Measurements from ENCODE around the gene RNF169. TPM values are rescaled to one million over a fixed set of nuclear protein-coding genes. Genes with fewer than 3 reads are reported as not detected.
"Not testable (repeated sequence)": the region's sequence is repeated elsewhere in the genome, so short reads cannot be mapped to it uniquely, and the experiment has no call there.

Gene RNF169
- total and polyA plus RNA-seq, 8 donors: 19.4 to 23.6 (median 22.2) TPM

DNA sequence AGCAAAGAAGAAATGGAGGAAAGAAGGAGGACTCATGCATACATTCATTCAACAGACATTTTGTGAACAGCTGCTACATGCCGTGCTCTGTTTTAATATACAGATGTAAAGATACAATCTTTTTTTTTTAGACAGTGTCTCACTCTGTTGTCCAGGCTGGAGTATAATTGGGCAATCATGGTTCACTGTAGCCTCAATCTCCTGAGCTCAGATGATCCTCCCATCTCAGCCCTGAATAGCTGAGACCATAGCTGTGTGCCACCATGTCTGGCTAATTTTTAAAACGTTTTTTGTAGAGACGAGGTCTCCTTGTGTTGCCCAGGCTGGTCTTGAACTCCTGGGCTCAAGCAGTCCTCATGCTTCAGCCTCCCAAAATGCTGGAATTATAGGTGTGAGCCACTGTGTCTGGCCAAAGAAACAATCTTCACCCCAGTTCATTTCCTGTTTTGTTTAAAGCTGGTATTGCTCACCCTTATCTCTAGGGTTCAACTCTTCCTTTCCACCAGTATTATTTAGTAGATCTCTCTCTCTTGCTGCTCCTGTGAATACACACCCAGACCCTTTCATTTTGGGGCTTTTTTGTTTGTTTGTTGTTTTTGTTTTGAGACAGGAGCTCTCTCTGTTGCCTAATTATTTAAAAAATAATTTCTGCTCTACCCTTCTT is 69.8 kb downstream of the RNF169 start:
- Histone ChIP-seq H3K4me1 (peaks cover 17 to 35% of the 10 kb centered on the region in 2 donors), H3K4me3 (no peak overlapping the region), H3K9me3 (no peaks in the 10 kb centered on the region), H3K27ac (peak overlapping the region in 1 of 2 donors; percentile 43), H3K36me3 (peaks cover 0 to 16% of the 10 kb centered on the region in 2 donors), H3K27me3 (no peaks in the 10 kb centered on the region)
- intact Hi-C loops (cut with DNase I): no loop called here
- ATAC-seq: no peak
- DNase-seq: no peak
- TF ChIP-seq, protein P1, sequence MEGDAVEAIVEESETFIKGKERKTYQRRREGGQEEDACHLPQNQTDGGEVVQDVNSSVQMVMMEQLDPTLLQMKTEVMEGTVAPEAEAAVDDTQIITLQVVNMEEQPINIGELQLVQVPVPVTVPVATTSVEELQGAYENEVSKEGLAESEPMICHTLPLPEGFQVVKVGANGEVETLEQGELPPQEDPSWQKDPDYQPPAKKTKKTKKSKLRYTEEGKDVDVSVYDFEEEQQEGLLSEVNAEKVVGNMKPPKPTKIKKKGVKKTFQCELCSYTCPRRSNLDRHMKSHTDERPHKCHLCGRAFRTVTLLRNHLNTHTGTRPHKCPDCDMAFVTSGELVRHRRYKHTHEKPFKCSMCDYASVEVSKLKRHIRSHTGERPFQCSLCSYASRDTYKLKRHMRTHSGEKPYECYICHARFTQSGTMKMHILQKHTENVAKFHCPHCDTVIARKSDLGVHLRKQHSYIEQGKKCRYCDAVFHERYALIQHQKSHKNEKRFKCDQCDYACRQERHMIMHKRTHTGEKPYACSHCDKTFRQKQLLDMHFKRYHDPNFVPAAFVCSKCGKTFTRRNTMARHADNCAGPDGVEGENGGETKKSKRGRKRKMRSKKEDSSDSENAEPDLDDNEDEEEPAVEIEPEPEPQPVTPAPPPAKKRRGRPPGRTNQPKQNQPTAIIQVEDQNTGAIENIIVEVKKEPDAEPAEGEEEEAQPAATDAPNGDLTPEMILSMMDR (IDR thresholded peaks at IDR 0.05): no peak

DNA sequence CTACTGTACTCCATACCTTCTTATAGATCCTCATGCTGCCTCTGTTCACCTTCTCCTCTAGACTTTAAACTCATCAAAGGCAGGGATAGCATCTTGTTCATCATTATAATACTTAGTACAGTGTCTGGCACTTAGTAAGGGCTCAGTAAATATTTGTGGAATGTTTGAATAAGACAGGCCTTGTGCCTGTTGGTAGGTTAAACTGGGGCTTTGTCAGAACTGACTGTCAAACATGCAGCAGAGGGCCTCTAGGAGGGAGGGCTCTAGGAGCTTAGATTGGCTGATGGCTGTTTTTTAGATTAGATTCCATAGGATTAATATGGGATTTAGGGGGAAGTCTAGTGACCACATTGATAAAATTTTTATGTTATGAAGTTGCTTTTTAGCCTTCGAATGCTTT is 70.8 kb downstream of the RNF169 start:
- Histone ChIP-seq H3K27me3 (no peaks in the 10 kb centered on the region), H3K4me1 (peaks cover 17 to 35% of the 10 kb centered on the region in 2 donors), H3K27ac (no peak overlapping the region), H3K9me3 (peaks cover 0 to 8% of the 10 kb centered on the region in 2 donors), H3K36me3 (peaks cover 0 to 22% of the 10 kb centered on the region in 2 donors), H3K4me3 (no peak overlapping the region)
- intact Hi-C loops (cut with DNase I): no loop called here
- TF ChIP-seq, protein P1 (IDR thresholded peaks at IDR 0.05): no peak
- DNase-seq (no peak), ATAC-seq (peak; percentile 31)

DNA sequence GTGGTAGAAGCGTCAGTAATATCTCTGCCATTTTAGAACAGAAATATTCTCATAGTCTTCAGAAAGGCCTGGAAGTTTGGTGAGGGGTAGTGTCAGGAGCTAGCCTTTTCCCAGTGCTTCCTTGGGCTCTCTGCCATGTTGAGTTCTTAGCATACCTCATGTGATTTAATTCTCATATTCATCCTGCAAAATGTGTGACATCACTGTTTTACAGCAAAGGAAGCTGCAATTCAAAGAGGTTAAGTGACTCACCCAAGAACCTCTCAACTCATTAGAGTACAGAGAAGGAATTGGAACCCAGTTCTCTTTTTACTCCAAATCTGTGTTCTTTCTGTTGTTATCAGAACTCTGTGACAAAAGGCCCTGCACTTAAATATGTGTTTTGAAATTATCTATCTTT is 72.1 kb downstream of the RNF169 start:
- Histone ChIP-seq H3K9me3 (peaks cover 0 to 18% of the 10 kb centered on the region in 2 donors), H3K4me3 (no peak overlapping the region), H3K36me3 (peaks cover 0 to 33% of the 10 kb centered on the region in 2 donors), H3K27ac (peak overlapping the region in 1 of 2 donors; percentile 25), H3K27me3 (no peaks in the 10 kb centered on the region), H3K4me1 (peaks cover 17 to 35% of the 10 kb centered on the region in 2 donors)
- TF ChIP-seq, protein P1 (IDR thresholded peaks at IDR 0.05): no peak
- ATAC-seq (peak; percentile 53), DNase-seq (no peak)
- intact Hi-C loops (cut with DNase I): no loop called here

DNA sequence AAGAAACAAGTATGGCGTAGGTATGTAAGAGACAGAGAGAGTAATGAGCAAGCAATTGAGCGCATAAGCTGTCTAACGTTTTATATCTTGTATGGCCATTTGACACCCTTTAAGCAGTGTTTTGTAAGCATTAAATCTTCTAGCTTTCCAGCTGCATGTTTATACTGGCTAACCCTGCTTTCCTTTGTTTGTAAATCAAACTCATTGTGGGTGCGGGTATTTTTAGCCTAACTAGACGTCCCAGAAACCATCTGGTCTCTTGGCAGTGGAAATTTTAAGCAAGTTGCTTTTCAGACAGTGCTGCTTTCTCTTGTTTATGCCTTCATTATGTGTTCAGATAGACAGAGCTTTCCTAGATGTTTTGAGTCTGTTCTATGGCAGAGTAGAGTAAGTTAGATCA is 73.5 kb downstream of the RNF169 start:
- peak overlapping the region; percentile 22 to 45 for H3K27ac ChIP-seq
- TF ChIP-seq, protein P1 (IDR thresholded peaks at IDR 0.05): no peak
- intact Hi-C loops (cut with DNase I): no loop called here
- H3K36me3 ChIP-seq: peaks cover 0 to 45% of the 10 kb centered on the region in 2 donors
- H3K4me3 ChIP-seq: no peak overlapping the region
- H3K4me1 ChIP-seq: peaks cover 17 to 35% of the 10 kb centered on the region in 2 donors
- DNase-seq (peak in 2 of 4 donors; percentile 70 to 83), ATAC-seq (peak; percentile 49)
- peaks cover 0 to 31% of the 10 kb centered on the region in 2 donors for H3K9me3 ChIP-seq
- no peaks in the 10 kb centered on the region for H3K27me3 ChIP-seq

DNA sequence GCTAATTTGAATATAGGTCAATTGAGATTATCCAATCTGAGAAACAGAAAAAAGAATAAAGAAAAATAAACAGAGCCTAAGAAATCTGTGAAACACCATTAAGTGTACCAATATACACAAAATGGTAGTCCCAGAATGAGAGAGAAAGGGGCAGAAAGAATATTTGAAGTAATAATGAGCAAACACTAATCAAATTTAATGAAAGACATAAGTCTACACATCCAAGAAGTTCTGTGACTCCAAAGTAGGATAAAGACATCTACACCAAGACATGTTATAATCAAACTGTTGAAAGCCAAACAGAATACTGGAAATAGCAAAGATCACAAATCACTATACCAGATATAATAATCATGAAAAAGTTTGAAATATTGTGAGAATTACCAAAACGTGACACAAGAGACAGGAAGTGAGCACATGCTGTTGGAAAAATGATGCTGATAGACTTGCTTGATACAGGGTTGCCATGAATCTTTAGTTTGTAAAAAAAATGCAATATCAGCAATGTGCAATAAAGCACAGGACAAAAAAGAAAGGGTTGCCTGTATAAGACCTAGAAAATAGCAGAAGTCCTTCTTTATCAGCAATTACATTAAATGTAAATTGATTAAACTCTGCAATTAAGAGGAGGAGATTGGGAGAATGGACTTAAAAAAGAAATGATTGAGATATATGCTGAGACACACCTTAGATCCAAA is 75.8 kb downstream of the RNF169 start:
- peaks cover 0 to 35% of the 10 kb centered on the region in 2 donors for H3K36me3 ChIP-seq
- no peak overlapping the region for H3K4me3 ChIP-seq
- H3K9me3 ChIP-seq: peaks cover 0 to 33% of the 10 kb centered on the region in 2 donors
- H3K4me1 ChIP-seq: peaks cover 11 to 30% of the 10 kb centered on the region in 2 donors
- DNase-seq (no peak), ATAC-seq (no peak)
- H3K27me3 ChIP-seq: no peaks in the 10 kb centered on the region
- TF ChIP-seq, protein P1 (IDR thresholded peaks at IDR 0.05): no peak
- intact Hi-C loops (cut with DNase I): no loop called here
- no peak overlapping the region for H3K27ac ChIP-seq

DNA sequence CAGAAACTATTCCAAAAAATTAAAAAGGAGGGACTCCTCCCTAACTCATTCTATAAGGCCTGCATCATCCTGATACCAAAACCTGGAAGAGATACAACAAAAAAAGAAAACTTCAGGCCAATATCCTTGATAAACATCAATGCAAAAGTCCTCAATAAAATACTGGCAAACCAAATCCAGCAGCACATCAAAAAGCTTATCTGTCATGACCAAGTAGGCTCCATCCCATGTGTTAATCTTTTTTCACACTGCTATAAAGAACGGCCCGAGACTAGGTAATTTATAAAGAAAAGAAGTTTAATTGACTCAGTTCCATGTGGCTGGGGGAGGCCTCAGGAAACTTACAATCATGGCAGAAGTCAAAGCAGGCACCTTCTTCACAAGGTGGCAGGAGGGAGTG is 76.9 kb downstream of the RNF169 start:
- Histone ChIP-seq H3K4me1 (peaks cover 4 to 19% of the 10 kb centered on the region in 2 donors), H3K9me3 (peaks cover 0 to 33% of the 10 kb centered on the region in 2 donors), H3K36me3 (peaks cover 0 to 35% of the 10 kb centered on the region in 2 donors)
- H3K27ac ChIP-seq; H3K4me3 ChIP-seq; DNase-seq; ATAC-seq; intact Hi-C loops (cut with DNase I); H3K27me3 ChIP-seq: not testable (repeated sequence)

All from left lung (tissue), 10 donors.